Esophagus muscularis mucosa (tissue), 4 donors: ENCODE data around the gene ADAMTSL1. TPM values are rescaled to one million over a fixed set of nuclear protein-coding genes. Genes with fewer than 3 reads are reported as not detected.

Source experiments
- DNase-seq: peaks from one replicate; pipeline ENCODE4 v3.0.0-alpha.2; 2017; ENCODE audit errors: extremely low spot score
- H3K27ac ChIP-seq, 4 donors: fragments of 200-600 bp; sonication (generic); replicated peaks in 1 of 4; 1 replicate in 3 of 4; 2 replicates in 1 of 4; pipeline ENCODE4 v1.5.1; 2016 to 2019; ENCODE audit warnings: mild to moderate bottlenecking in 1 of 4
- H3K27me3 ChIP-seq, 4 donors: fragments of 200-600 bp; sonication (generic); one replicate each; pipeline versions ENCODE4 v1.5.1 to v1.6.0; 2016 to 2019
- H3K36me3 ChIP-seq, 4 donors: fragments of 200-600 bp; sonication (generic); one replicate each; pipeline ENCODE4 v1.5.1; 2016 to 2019
- H3K4me1 ChIP-seq, 4 donors: fragments of 200-600 bp; sonication (generic); one replicate each; pipeline ENCODE4 v1.5.1; 2016 to 2019
- H3K4me3 ChIP-seq, 4 donors: fragments of 200-600 bp; sonication (generic); 1 replicate in 2 of 4; 2 replicates in 2 of 4; pipeline ENCODE4 v1.5.1; 2016 to 2019; ENCODE audit warnings: mild to moderate bottlenecking in 4 of 4, moderate library complexity in 1 of 4
- H3K9me3 ChIP-seq, 4 donors: fragments of 200-600 bp; sonication (generic); 1 replicate in 3 of 4; 2 replicates in 1 of 4; pipeline ENCODE4 v1.5.1; 2016 to 2019
- EP300 ChIP-seq: sonication (generic); formaldehyde crosslinking; IDR thresholded peaks from one replicate; pipeline ENCODE4 v1.6.1; 2017; ENCODE audit warnings: antibody characterized with exemption
- POLR2A ChIP-seq: fragments of 450-650 bp; IDR thresholded peaks from one replicate; pipeline ENCODE4 v1.6.1; 2017; ENCODE audit warnings: antibody characterized with exemption, moderate library complexity, mild to moderate bottlenecking, low read depth
- POLR2AphosphoS5 ChIP-seq, 2 donors: sonication (generic); formaldehyde crosslinking; IDR thresholded peaks; one replicate each; pipeline ENCODE4 v1.6.1; 2017; ENCODE audit warnings: antibody characterized with exemption in 2 of 2
- WGBS: methylation state at CpG from one replicate; pipeline ENCODE4 v1.1.5; 2018; 5-methylcytosine and 5-hydroxymethylcytosine counted together
- intact Hi-C: fragments of 100-400 bp; cut with DNase I; formaldehyde crosslinking; loops from one replicate; pipeline ENCODE4 v1.15.1; 2023
- total RNA-seq, 4 donors: library from RNA; depleted of rRNA; stranded (reverse); fragments of >200 nt; gene quantifications; one replicate each; pipeline versions ENCODE4 v1.1.0 to v1.2.1, GENCODE V29; 2016
- TF ChIP-seq, protein P1 (sequence below), 3 experiments: fragments of 200-600 bp in 2 of 3; fragments of 450-650 bp in 1 of 3; sonication (generic) in 2 of 3; IDR thresholded peaks; one replicate each; pipeline ENCODE4 v1.5.1; 2017 to 2019; ENCODE audit warnings: antibody characterized with exemption in 3 of 3, mild to moderate bottlenecking in 2 of 3, moderate library complexity in 1 of 3

ADAMTSL1 gene
- total RNA-seq, 4 donors from 2014 or later: 81.7 to 172 (median 145) TPM

DNA sequence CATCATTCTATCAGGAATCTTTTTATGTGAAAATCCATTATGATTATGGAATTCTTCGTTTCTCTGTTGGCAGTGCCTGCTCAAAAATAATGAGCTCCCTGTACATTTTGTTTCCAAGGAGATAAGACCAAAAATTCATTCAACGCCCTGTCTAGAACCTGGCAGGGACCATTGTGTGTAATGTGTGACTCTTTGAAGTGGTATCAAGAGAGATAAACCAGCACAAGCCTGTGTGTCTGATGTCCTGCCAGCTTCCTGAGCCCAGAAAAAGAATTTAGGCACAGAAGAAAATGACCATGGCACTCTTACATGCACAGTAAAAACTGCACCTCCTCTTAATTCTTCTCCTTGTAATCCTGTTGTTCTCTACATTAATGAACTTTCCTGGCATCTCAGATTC, 381.7 kb downstream of the ADAMTSL1 start:
- intact Hi-C loops: no loop called here
- no peak for DNase-seq

DNA sequence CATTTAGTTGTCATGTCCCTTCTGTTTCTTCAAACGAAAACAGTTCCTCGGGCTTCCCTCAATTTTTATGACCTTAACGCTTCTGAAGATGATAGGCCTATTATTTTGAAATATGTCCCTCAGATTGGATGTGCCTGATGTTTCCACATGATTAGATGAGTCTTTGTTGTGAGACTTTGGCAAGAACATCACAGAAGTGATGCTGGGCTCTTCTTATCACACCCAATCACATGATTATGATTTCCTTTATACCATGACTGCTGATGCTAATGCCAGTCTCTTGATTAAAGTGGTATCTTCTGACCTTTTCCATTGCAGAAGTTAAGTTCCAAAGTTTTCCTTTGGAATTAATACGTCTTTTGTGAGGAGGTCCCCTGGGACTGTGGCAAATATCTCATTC, 383.4 kb downstream of the ADAMTSL1 start:
- Histone ChIP-seq H3K4me1 (peaks cover 19 to 47% (median 38%) of the 10 kb centered on the region in 4 donors), H3K36me3 (no peaks in the 10 kb centered on the region), H3K9me3 (no peaks in the 10 kb centered on the region), H3K27me3 (no peaks in the 10 kb centered on the region), H3K4me3 (no peak overlapping the region), H3K27ac (no peak overlapping the region)
- WGBS: 72% methylated on average over 4 of the region's 4 CpGs
- TF ChIP-seq POLR2AphosphoS5 (IDR thresholded peaks at IDR 0.05): peak; percentile 6 to 8
- TF ChIP-seq, protein P1, sequence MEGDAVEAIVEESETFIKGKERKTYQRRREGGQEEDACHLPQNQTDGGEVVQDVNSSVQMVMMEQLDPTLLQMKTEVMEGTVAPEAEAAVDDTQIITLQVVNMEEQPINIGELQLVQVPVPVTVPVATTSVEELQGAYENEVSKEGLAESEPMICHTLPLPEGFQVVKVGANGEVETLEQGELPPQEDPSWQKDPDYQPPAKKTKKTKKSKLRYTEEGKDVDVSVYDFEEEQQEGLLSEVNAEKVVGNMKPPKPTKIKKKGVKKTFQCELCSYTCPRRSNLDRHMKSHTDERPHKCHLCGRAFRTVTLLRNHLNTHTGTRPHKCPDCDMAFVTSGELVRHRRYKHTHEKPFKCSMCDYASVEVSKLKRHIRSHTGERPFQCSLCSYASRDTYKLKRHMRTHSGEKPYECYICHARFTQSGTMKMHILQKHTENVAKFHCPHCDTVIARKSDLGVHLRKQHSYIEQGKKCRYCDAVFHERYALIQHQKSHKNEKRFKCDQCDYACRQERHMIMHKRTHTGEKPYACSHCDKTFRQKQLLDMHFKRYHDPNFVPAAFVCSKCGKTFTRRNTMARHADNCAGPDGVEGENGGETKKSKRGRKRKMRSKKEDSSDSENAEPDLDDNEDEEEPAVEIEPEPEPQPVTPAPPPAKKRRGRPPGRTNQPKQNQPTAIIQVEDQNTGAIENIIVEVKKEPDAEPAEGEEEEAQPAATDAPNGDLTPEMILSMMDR (IDR thresholded peaks at IDR 0.05): no peak
- intact Hi-C loops: no loop called here
- no peak for DNase-seq

More for the DNA sequence above, 381.7 kb downstream of the ADAMTSL1 start:
- no peaks in the 10 kb centered on the region for H3K27me3 ChIP-seq
- 30% methylated on average over 2 of the region's 2 CpGs for WGBS
- peak overlapping the region in 2 of 4 donors; percentile 15 to 23 for H3K27ac ChIP-seq
- H3K36me3 ChIP-seq: no peaks in the 10 kb centered on the region
- H3K4me1 ChIP-seq: peaks cover 6 to 31% (median 22%) of the 10 kb centered on the region in 4 donors
- H3K9me3 ChIP-seq: no peaks in the 10 kb centered on the region
- TF ChIP-seq, protein P1 (IDR thresholded peaks at IDR 0.05): no peak
- TF ChIP-seq POLR2A (no peak), EP300 (no peak), POLR2AphosphoS5 (IDR thresholded peaks at IDR 0.05) (no peak)
- no peak overlapping the region for H3K4me3 ChIP-seq

DNA sequence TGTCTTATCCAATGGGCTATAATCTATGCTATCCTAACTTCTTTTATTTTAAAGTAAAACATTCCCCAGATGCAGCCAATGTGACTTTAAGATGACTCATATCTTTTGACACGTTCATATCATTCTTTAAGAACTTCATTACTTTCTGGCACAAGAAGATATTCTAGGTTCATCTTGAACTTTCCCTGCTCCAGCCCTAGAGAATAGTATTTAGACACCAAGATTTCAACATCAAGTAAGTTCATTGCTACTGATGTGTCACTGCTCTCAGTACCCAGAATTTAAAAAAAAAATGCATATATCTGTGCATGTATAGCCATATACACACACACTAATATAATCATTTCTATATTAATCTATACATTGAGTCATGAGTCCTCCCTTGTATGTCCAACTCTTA, 383.8 kb downstream of the ADAMTSL1 start:
- intact Hi-C loops: no loop called here
- H3K36me3 ChIP-seq: no peaks in the 10 kb centered on the region
- H3K27me3 ChIP-seq: no peaks in the 10 kb centered on the region
- no peaks in the 10 kb centered on the region for H3K9me3 ChIP-seq
- peaks cover 23 to 52% (median 43%) of the 10 kb centered on the region in 4 donors for H3K4me1 ChIP-seq
- TF ChIP-seq POLR2AphosphoS5 (IDR thresholded peaks at IDR 0.05): no peak
- TF ChIP-seq, protein P1 (IDR thresholded peaks at IDR 0.05): no peak
- TF ChIP-seq EP300: no peak
- no peak for TF ChIP-seq POLR2A
- H3K27ac ChIP-seq: peak overlapping the region in 2 of 4 donors; percentile 22 to 42
- DNase-seq: no peak
- 52% methylated on average over 1 of the region's 1 CpG for WGBS
- no peak overlapping the region for H3K4me3 ChIP-seq

DNA sequence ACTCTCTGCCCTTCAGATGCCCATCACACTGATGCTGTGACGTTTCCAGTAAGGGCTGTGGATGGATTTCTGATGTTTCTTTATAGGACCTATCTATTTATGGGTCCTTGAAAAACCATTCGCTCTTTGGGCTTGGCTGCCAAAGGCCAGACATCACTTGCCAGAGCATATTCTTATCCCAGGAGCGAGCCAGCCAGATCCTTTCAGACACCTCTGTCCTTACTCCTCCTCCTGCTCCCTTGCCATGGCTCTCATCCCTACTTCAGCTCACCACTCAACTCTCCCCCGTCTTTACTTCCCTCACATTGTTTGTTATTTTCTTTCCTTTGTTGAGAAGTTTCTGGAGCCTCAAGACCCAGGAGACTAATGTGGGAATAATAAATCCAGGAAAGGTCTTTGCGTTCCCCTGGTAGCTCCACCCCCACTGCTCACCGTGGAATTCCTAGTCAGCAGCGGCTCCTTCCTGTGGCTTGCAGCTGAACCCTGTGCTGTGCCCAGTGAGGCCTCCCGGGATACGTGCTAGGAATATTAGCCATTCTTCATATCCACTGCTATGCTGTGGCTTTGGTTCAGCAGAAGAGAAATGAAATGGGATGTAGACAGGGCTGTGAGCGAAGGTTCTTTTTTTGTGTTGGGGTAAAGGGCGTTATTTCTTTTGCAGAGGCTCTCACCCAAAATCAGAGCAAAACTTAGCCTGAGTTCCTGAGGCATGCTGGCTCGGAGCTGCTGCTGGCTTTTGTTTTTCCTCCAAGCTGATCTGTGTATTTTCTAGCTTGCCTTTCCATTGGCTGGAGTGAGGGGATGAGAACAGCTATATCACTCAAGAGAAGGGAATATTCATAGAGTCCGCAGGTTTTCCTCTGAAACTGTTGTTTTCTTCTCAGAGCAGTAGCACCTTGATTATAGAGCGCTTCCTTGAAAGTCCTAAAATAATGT, 387.9 kb downstream of the ADAMTSL1 start:
- DNase-seq: no peak
- TF ChIP-seq POLR2AphosphoS5 (IDR thresholded peaks at IDR 0.05) (peak; percentile 36 to 46), POLR2A (no peak), EP300 (no peak)
- TF ChIP-seq, protein P1 (IDR thresholded peaks at IDR 0.05): peak; percentile 28 to 31 (median 29)
- intact Hi-C loops: loop anchor here (10.0 kb wide), 2 partner anchors 427 to 607 kb away; no protein-coding TSS in a partner anchor
- no peaks in the 10 kb centered on the region for H3K36me3 ChIP-seq
- peak overlapping the region; percentile 5 to 26 (median 20) for H3K4me3 ChIP-seq
- peaks cover 18 to 58% (median 48%) of the 10 kb centered on the region in 4 donors for H3K4me1 ChIP-seq
- H3K9me3 ChIP-seq: no peaks in the 10 kb centered on the region
- no peaks in the 10 kb centered on the region for H3K27me3 ChIP-seq
- H3K27ac ChIP-seq: peak overlapping the region; percentile 64 to 80 (median 73)
- 33% methylated on average over 14 of the region's 14 CpGs for WGBS
